GM12878 (cell line): Measurements from ENCODE around the gene AXIN1. TPM values are rescaled to one million over a fixed set of nuclear protein-coding genes. Genes with fewer than 3 reads are reported as not detected.

Experiments used
- ATAC-seq: fragments of 200-7000 bp; cut with Tn5 transposase; 3 replicates; pipeline ENCODE4 v1.9.1; 2020; ENCODE audit warnings: mild to moderate bottlenecking, moderate library complexity
- BruUV-seq: library from RNA; stranded (reverse); fragments of 400-500 nt; replicated peaks from 2 replicates; lab custom pipeline; 2021; lab: Mats Ljungman, UMichigan
- CTCF ChIA-PET: fragments of 300-600 bp; sonication (Branson Sonifier 250); formaldehyde crosslinking; extraction: SDS; loops from one replicate; lab custom pipeline; 2021; ENCODE audit warnings: inconsistent platforms; lab: Yijun Ruan, JAX
- POLR2A ChIA-PET: fragments of 350-600 bp; formaldehyde crosslinking; extraction: SDS; loops from one replicate; lab custom pipeline; 2021; ENCODE audit warnings: inconsistent platforms; lab: Charles Lee
- RAD21 ChIA-PET: fragments of 300-600 bp; sonication (Branson Sonifier 250); formaldehyde crosslinking; loops from one replicate; lab custom pipeline; 2023; ENCODE audit warnings: antibody characterized with exemption; ENCODE audit not compliant: unreplicated experiment; lab: Charles Lee
- SMC1A ChIA-PET: fragments of 300-600 bp; sonication (Branson Sonifier 250); formaldehyde crosslinking; loops from one replicate; lab custom pipeline; 2023; ENCODE audit not compliant: unreplicated experiment, uncharacterized antibody; lab: Charles Lee
- DNase-seq: peaks from one replicate; pipeline ENCODE4 v3.0.0-alpha.2; 2011; ENCODE audit warnings: low read depth, low spot score
- FAIRE-seq: peaks from 3 replicates; lab custom pipeline; 2011; peaks lifted over from hg19 to GRCh38; lab: Jason Lieb, UNC
- H2AFZ ChIP-seq: 2 replicates; pipeline ENCODE4 v1.6.0; 2011; ENCODE audit warnings: low read depth, low read length, control low read depth; ENCODE audit not compliant: control insufficient read depth
- H3K27ac ChIP-seq: 2 replicates; pipeline ENCODE4 v1.5.1; 2011; ENCODE audit warnings: control low read depth; ENCODE audit not compliant: control insufficient read depth, insufficient read depth
- H3K27me3 ChIP-seq, 2 experiments: replicated peaks in 1 of 2; 2 replicates each; pipeline versions ENCODE4 v1.6.0 to v1.6.1; 2011; ENCODE audit warnings: low read length in 1 of 2; ENCODE audit not compliant: control insufficient read depth in 2 of 2, insufficient read depth in 2 of 2
- H3K36me3 ChIP-seq, 2 experiments: 2 replicates each; pipeline ENCODE4 v1.5.1; 2011; ENCODE audit warnings: low read length in 1 of 2; ENCODE audit not compliant: control insufficient read depth in 2 of 2, insufficient read depth in 2 of 2
- H3K4me1 ChIP-seq: 2 replicates; pipeline ENCODE4 v1.6.1; 2011; ENCODE audit warnings: mild to moderate bottlenecking, low read length, moderate library complexity, mixed read lengths; ENCODE audit not compliant: control insufficient read depth, insufficient read depth
- H3K4me2 ChIP-seq: 2 replicates; pipeline ENCODE4 v1.6.0; 2011; ENCODE audit warnings: control low read depth; ENCODE audit not compliant: control insufficient read depth, insufficient read depth
- H3K4me3 ChIP-seq: fragments of 200-600 bp; sonication (generic); 2 replicates; pipeline ENCODE4 v1.5.1; 2016
- H3K79me2 ChIP-seq: 2 replicates; pipeline ENCODE4 v1.6.0; 2011; ENCODE audit warnings: low read length; ENCODE audit not compliant: control insufficient read depth, insufficient read depth
- H3K9ac ChIP-seq: 2 replicates; pipeline ENCODE4 v1.8.0; 2011; ENCODE audit warnings: low read length, control low read depth, mixed read lengths; ENCODE audit not compliant: control insufficient read depth, insufficient read depth
- H3K9me3 ChIP-seq: replicated peaks from 3 replicates; pipeline ENCODE4 v1.5.1; 2011; ENCODE audit warnings: mild to moderate bottlenecking, low read length; ENCODE audit not compliant: control insufficient read depth, insufficient read depth
- H4K20me1 ChIP-seq: 2 replicates; pipeline ENCODE4 v1.6.0; 2011; ENCODE audit not compliant: control insufficient read depth, insufficient read depth
- CHD4 ChIP-seq: fragments of 200-600 bp; sonication (generic); IDR thresholded peaks from 2 replicates; pipeline ENCODE4 v1.6.1; 2016; ENCODE audit warnings: mild to moderate bottlenecking
- EP300 ChIP-seq, 2 experiments: fragments of 150-350 bp in 1 of 2; IDR thresholded peaks; 2 replicates each; pipeline ENCODE4 v1.6.1; 2011 to 2012; ENCODE audit warnings: low read depth in 2 of 2, low read length in 2 of 2, borderline replicate concordance in 1 of 2, improper control_type of control experiment in 1 of 2, inconsistent platforms in 1 of 2; ENCODE audit not compliant: control insufficient read depth in 1 of 2
- HDAC6 ChIP-seq: fragments of 200-600 bp; sonication (generic); IDR thresholded peaks from one replicate; pipeline ENCODE4 v1.8.0; 2017; ENCODE audit warnings: antibody characterized with exemption; ENCODE audit not compliant: unreplicated experiment
- KLF5 ChIP-seq: fragments of 450-650 bp; IDR thresholded peaks from 2 replicates; pipeline ENCODE4 v1.6.1; 2014; ENCODE audit warnings: mild to moderate bottlenecking; ENCODE audit not compliant: partially characterized antibody
- MEF2B ChIP-seq: fragments of 450-650 bp; IDR thresholded peaks from 2 replicates; pipeline ENCODE4 v1.6.1; 2018; ENCODE audit warnings: mild to moderate bottlenecking, moderate library complexity; ENCODE audit not compliant: partially characterized antibody, poor library complexity, severe bottlenecking
- NFXL1 ChIP-seq: fragments of 450-650 bp; IDR thresholded peaks from 2 replicates; pipeline ENCODE4 v1.6.1; 2017; ENCODE audit warnings: antibody characterized with exemption, mild to moderate bottlenecking, borderline replicate concordance
- RFX5 ChIP-seq: IDR thresholded peaks from 2 replicates; pipeline ENCODE4 v1.6.1; 2011; ENCODE audit warnings: low read depth, low read length, improper control_type of control experiment
- SIN3A ChIP-seq: IDR thresholded peaks from 2 replicates; pipeline ENCODE4 v1.6.1; 2012; ENCODE audit warnings: low read depth, low read length, improper control_type of control experiment
- SMC3 ChIP-seq: IDR thresholded peaks from 2 replicates; pipeline ENCODE4 v1.6.1; 2011; ENCODE audit warnings: low read length, improper control_type of control experiment, borderline replicate concordance
- SP1 ChIP-seq: IDR thresholded peaks from one replicate; pipeline ENCODE4 v1.6.1; 2011; ENCODE audit warnings: low read depth, low read length
- SPI1 ChIP-seq: IDR thresholded peaks from 2 replicates; pipeline ENCODE4 v1.6.1; 2011; ENCODE audit warnings: low read depth, mild to moderate bottlenecking, low read length, moderate library complexity, borderline replicate concordance; ENCODE audit not compliant: insufficient read depth
- ZBED1 ChIP-seq: IDR thresholded peaks from 2 replicates; pipeline ENCODE4 v1.6.1; 2016; ENCODE audit warnings: borderline replicate concordance
- ZBTB40 ChIP-seq: fragments of 450-650 bp; IDR thresholded peaks from 2 replicates; pipeline ENCODE4 v1.6.1; 2016; ENCODE audit warnings: mild to moderate bottlenecking, moderate library complexity, borderline replicate concordance
- WGBS: methylation state at CpG from one replicate; pipeline ENCODE4 v1.1.6; 2016; ENCODE audit warnings: low lambda C conversion rate; ENCODE audit not compliant: insufficient replicate concordance, insufficient coverage; ENCODE audit errors: missing lambda C conversion rate; 5-methylcytosine and 5-hydroxymethylcytosine counted together
- in situ Hi-C: fragments of 300-500 bp; cut with MboI; formaldehyde crosslinking; loops from 9 replicates; pipeline ENCODE4 v1.14.3; 2018; ENCODE audit warnings: mixed read lengths
- intact Hi-C: fragments of 100-400 bp; cut with micrococcal nuclease; formaldehyde crosslinking; loops from one replicate; pipeline ENCODE4 v1.14.2; 2022; ENCODE audit not compliant: unreplicated experiment
- polyA plus RNA-seq, 11 experiments: library from polyadenylated mRNA; depleted of rRNA in 4 of 11; unstranded in 6 of 11; stranded (reverse) in 5 of 11; fragments of >200 nt; fragmentation: Nextera tagmentation in 4 of 11; fragmentation: Illumina TruSeq in 1 of 11; extraction: Ambion mirVana in 4 of 11; extraction: Trizol in 1 of 11; gene quantifications; 1 replicate in 1 of 11; 2 replicates in 10 of 11; pipeline versions ENCODE4 v1.2.1 to v1.2.3, GENCODE V29; 2011 to 2016; ENCODE audit warnings: inconsistent platforms in 2 of 11, missing spikeins in 2 of 11, low read depth in 1 of 11
- total RNA-seq, 4 experiments: library from RNA; depleted of rRNA in 3 of 4; stranded (reverse); fragments of >200 nt in 3 of 4; fragmentation: Illumina TruSeq in 1 of 4; extraction: Trizol in 1 of 4; gene quantifications; 2 replicates each; pipeline versions ENCODE4 v1.2.1 to v1.2.3, GENCODE V29; 2013 to 2021

The AXIN1 gene
- total and polyA plus RNA-seq, 10 of the 15 experiments (the other 5 are each of a cell fraction or from before 2014, with no cell fraction given), result 0.26 to 27.1 (median 7.7) TPM

- Histone ChIP-seq H3K9ac (no peak overlapping the region), H3K4me2 (no peak overlapping the region), H3K79me2 (no peaks in the 10 kb centered on the region), H3K36me3 (peaks cover 0 to 4% of the 10 kb centered on the region in 2 experiments; a peak in 1 of 4 replicates), H3K27ac (no peak overlapping the region), H3K27me3 (no peaks in the 10 kb centered on the region), H4K20me1 (no peaks in the 10 kb centered on the region), H3K4me3 (no peak overlapping the region), H2AFZ (no peak overlapping the region), H3K4me1 (no peaks in the 10 kb centered on the region), H3K9me3 (no peaks in the 10 kb centered on the region)
- no peak for FAIRE-seq
- CTCF ChIA-PET, result no interaction called here
- intact Hi-C loops, result no loop called here
- no peak for DNase-seq
- no TSS peak for BruUV-seq
- 88% methylated on average over 18 of the region's 19 CpGs for WGBS
- no peak for TF ChIP-seq KLF5
- no peak for TF ChIP-seq SP1
- no peak for TF ChIP-seq HDAC6
- no peak for TF ChIP-seq EP300 (IDR thresholded peaks at IDR 0.05; ENCODE audit: borderline replicate concordance in 1 of 2, control insufficient read depth in 1 of 2, low read depth in 2 of 2, low read length in 2 of 2)
- no peak for TF ChIP-seq SPI1
- ATAC-seq, result no peak
- RAD21 ChIA-PET, result no interaction called here
- SMC1A ChIA-PET, result no interaction called here
- in situ Hi-C loops, result no loop called here
- POLR2A ChIA-PET, result no interaction called here
Observed at GRCh38 chr16:260326-260725, 92.2 kb downstream of the AXIN1 start.

GRCh38 chr16:259814-260253 lies 92.7 kb downstream of the AXIN1 start:
- no peak overlapping the region for H3K4me3 ChIP-seq
- ATAC-seq, result no peak
- no peaks in the 10 kb centered on the region for H3K79me2 ChIP-seq
- H3K27me3 ChIP-seq, result no peaks in the 10 kb centered on the region
- in situ Hi-C loops (no loop called here), intact Hi-C loops (no loop called here)
- no peak overlapping the region for H3K9ac ChIP-seq
- H4K20me1 ChIP-seq, result no peaks in the 10 kb centered on the region
- no peak overlapping the region for H2AFZ ChIP-seq
- H3K9me3 ChIP-seq, result no peaks in the 10 kb centered on the region
- no peaks in the 10 kb centered on the region for H3K4me1 ChIP-seq
- ChIA-PET SMC1A (no interaction called here), CTCF (no interaction called here), POLR2A (no interaction called here), RAD21 (no interaction called here)
- peaks cover 0 to 4% of the 10 kb centered on the region in 2 experiments; a peak in 1 of 4 replicates for H3K36me3 ChIP-seq
- no TSS peak for BruUV-seq
- no peak overlapping the region for H3K27ac ChIP-seq
- DNase-seq, result no peak
- H3K4me2 ChIP-seq, result no peak overlapping the region
- FAIRE-seq, result no peak
- WGBS, result 93% methylated on average over 13 of the region's 13 CpGs
- TF ChIP-seq ZBED1 (no peak), NFXL1 (no peak), ZBTB40 (no peak), RFX5 (no peak), MEF2B (no peak), SMC3 (no peak), SIN3A (no peak), CHD4 (no peak)
